ENCODE measurements around the gene KRTAP5-7.
A peak's percentile ranks its signal among the peaks of the same experiment; 100 is the strongest.

KRTAP5-7 gene

GRCh38 chr11:71555508-71555907 lies 28.4 kb downstream of the KRTAP5-7 start:
- ChIA-PET CTCF (no interaction called here), POLR2A (no interaction called here)
- no peak for DNase-seq (ENCODE audit: low read depth, low spot score)
- TF ChIP-seq CTCF (IDR thresholded peaks at IDR 0.05; ENCODE audit: insufficient read depth, low read length, missing control alignments), result no peak
- H3K4me3 ChIP-seq (ENCODE audit: low read depth, low read length), result no peak overlapping the region

GRCh38 chr11:71556018-71556417 lies 29.0 kb downstream of the KRTAP5-7 start:
- ChIA-PET CTCF (no interaction called here), POLR2A (no interaction called here)
- no peak for DNase-seq (ENCODE audit: low read depth, low spot score)
- TF ChIP-seq CTCF (IDR thresholded peaks at IDR 0.05; ENCODE audit: insufficient read depth, low read length, missing control alignments), result no peak
- H3K4me3 ChIP-seq (ENCODE audit: low read depth, low read length), result no peak overlapping the region

GRCh38 chr11:71557257-71557656 lies 30.2 kb downstream of the KRTAP5-7 start:
- CTCF ChIA-PET, result interaction anchor here (0.9 kb wide), 1 partner anchor 23 kb away, joined by 3 read pairs; no protein-coding TSS in a partner anchor
- POLR2A ChIA-PET, result no interaction called here
- DNase-seq (ENCODE audit: low read depth, low spot score), result no peak

GRCh38 chr11:71558996-71559395 lies 31.9 kb downstream of the KRTAP5-7 start:
- TF ChIP-seq CTCF (IDR thresholded peaks at IDR 0.05; ENCODE audit: insufficient read depth, low read length, missing control alignments), result no peak
- ChIA-PET CTCF (no interaction called here), POLR2A (no interaction called here)
- no peak overlapping the region for H3K4me3 ChIP-seq (ENCODE audit: low read depth, low read length)
- DNase-seq (ENCODE audit: low read depth, low spot score), result no peak

More at GRCh38 chr11:71557257-71557656, 30.2 kb downstream of the KRTAP5-7 start:
- H3K4me3 ChIP-seq (ENCODE audit: low read depth, low read length), result no peak overlapping the region
- no peak for TF ChIP-seq CTCF (IDR thresholded peaks at IDR 0.05; ENCODE audit: insufficient read depth, low read length, missing control alignments)

- no peak overlapping the region for H3K4me3 ChIP-seq (ENCODE audit: low read depth, low read length)
- ChIA-PET POLR2A (no interaction called here), CTCF (no interaction called here)
- no peak for DNase-seq (ENCODE audit: low read depth, low spot score)
- TF ChIP-seq CTCF (IDR thresholded peaks at IDR 0.05; ENCODE audit: insufficient read depth, low read length, missing control alignments), result no peak
Measured at GRCh38 chr11:71562120-71562519, 35.1 kb downstream of the KRTAP5-7 start.

GRCh38 chr11:71563406-71563805 lies 36.3 kb downstream of the KRTAP5-7 start:
- no peak for TF ChIP-seq CTCF (IDR thresholded peaks at IDR 0.05; ENCODE audit: insufficient read depth, low read length, missing control alignments)
- no peak overlapping the region for H3K4me3 ChIP-seq (ENCODE audit: low read depth, low read length)
- CTCF ChIA-PET, result interaction anchor here (0.8 to 1.9 kb wide), 3 partner anchors 9 to 21 kb away, joined by 3 to 8 read pairs (median 4); no protein-coding TSS in a partner anchor
- POLR2A ChIA-PET, result no interaction called here
- DNase-seq (ENCODE audit: low read depth, low spot score), result peak; percentile 4
